RPMI7951 (cell line): Measurements from ENCODE around the gene GRK3. TPM values are rescaled to one million over a fixed set of nuclear protein-coding genes. Genes with fewer than 3 reads are reported as not detected.
A peak's percentile ranks its signal among the peaks of the same experiment; 100 is the strongest.

Experiments
- DNase-seq: peaks from one replicate; pipeline ENCODE4 v3.0.0-alpha.2; 2012; ENCODE audit warnings: low read depth
- total RNA-seq: library from RNA; depleted of rRNA; stranded (reverse); fragments of >200 nt; shearing (Covaris generic); gene quantifications from 2 replicates; pipeline ENCODE4 v1.2.3, GENCODE V29; 2014

GRK3 gene
- total RNA-seq, 1 experiment from 2014 or later = 1.2 TPM

GRCh38 chr22:25663654-25664053 lies 99.2 kb downstream of the GRK3 start:
- no peak for DNase-seq

GRCh38 chr22:25666308-25666707 lies 101.8 kb downstream of the GRK3 start:
- DNase-seq = no peak

GRCh38 chr22:25668437-25668836 lies 104.0 kb downstream of the GRK3 start:
- DNase-seq = peak; percentile 3

GRCh38 chr22:25669253-25670069 lies 105.0 kb downstream of the GRK3 start:
- no peak for DNase-seq

- DNase-seq = no peak
Observed at GRCh38 chr22:25670070-25670461, 105.6 kb downstream of the GRK3 start.

GRCh38 chr22:25672289-25673084 lies 108.0 kb downstream of the GRK3 start:
- DNase-seq = no peak

GRCh38 chr22:25673713-25674112 lies 109.2 kb downstream of the GRK3 start:
- no peak for DNase-seq

GRCh38 chr22:25677631-25678030 lies 113.2 kb downstream of the GRK3 start:
- DNase-seq = no peak

- no peak for DNase-seq
Observed at GRCh38 chr22:25680051-25680450, 115.6 kb downstream of the GRK3 start.

- peak; percentile 68 for DNase-seq
Observed at GRCh38 chr22:25680956-25681355, 116.5 kb downstream of the GRK3 start.

- DNase-seq = no peak
Observed at GRCh38 chr22:25682109-25682508, 117.6 kb downstream of the GRK3 start.

- no peak for DNase-seq
Observed at GRCh38 chr22:25688627-25689026, 124.2 kb downstream of the GRK3 start.

- DNase-seq = no peak
Observed at GRCh38 chr22:25689631-25690030, 125.2 kb downstream of the GRK3 start.

GRCh38 chr22:25690798-25691197 lies 126.3 kb downstream of the GRK3 start:
- no peak for DNase-seq

GRCh38 chr22:25692397-25693267 lies 128.2 kb downstream of the GRK3 start:
- no peak for DNase-seq

- DNase-seq = no peak
Observed at GRCh38 chr22:25693268-25693565, 128.7 kb downstream of the GRK3 start.

GRCh38 chr22:25694196-25694907 lies 129.9 kb downstream of the GRK3 start:
- DNase-seq = no peak

GRCh38 chr22:25695146-25695545 lies 130.7 kb downstream of the GRK3 start:
- no peak for DNase-seq

GRCh38 chr22:25696763-25697162 lies 132.3 kb downstream of the GRK3 start:
- no peak for DNase-seq

- DNase-seq = peak; percentile 1
Observed at GRCh38 chr22:25697181-25697664, 132.7 kb downstream of the GRK3 start.

GRCh38 chr22:25697978-25698377 lies 133.5 kb downstream of the GRK3 start:
- DNase-seq = no peak
